ENCODE measurements around the gene EFNA5.

GRCh38 chr5:107680799-107681198 lies 10.1 kb upstream of the EFNA5 start:
- no peak for TF ChIP-seq POLR2A (IDR thresholded peaks at IDR 0.05)
- TF ChIP-seq, protein P1, sequence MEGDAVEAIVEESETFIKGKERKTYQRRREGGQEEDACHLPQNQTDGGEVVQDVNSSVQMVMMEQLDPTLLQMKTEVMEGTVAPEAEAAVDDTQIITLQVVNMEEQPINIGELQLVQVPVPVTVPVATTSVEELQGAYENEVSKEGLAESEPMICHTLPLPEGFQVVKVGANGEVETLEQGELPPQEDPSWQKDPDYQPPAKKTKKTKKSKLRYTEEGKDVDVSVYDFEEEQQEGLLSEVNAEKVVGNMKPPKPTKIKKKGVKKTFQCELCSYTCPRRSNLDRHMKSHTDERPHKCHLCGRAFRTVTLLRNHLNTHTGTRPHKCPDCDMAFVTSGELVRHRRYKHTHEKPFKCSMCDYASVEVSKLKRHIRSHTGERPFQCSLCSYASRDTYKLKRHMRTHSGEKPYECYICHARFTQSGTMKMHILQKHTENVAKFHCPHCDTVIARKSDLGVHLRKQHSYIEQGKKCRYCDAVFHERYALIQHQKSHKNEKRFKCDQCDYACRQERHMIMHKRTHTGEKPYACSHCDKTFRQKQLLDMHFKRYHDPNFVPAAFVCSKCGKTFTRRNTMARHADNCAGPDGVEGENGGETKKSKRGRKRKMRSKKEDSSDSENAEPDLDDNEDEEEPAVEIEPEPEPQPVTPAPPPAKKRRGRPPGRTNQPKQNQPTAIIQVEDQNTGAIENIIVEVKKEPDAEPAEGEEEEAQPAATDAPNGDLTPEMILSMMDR (IDR thresholded peaks at IDR 0.05): no peak

Data from lower leg skin (tissue), 3 donors.